Rectal smooth muscle tissue (tissue), 1 donor: ENCODE results near the gene PARP4.
"Not testable (repeated sequence)": the region's sequence is repeated elsewhere in the genome, so short reads cannot be mapped to it uniquely, and the experiment has no call there.

Experiments used
- H3K27ac ChIP-seq: one replicate; pipeline ENCODE4 v1.7.0; 2013; ENCODE audit warnings: low read depth, low read length, inconsistent platforms
- H3K27me3 ChIP-seq: one replicate; pipeline ENCODE4 v1.7.0; 2013; ENCODE audit warnings: low read length; ENCODE audit not compliant: control insufficient read depth, insufficient read depth
- H3K36me3 ChIP-seq: one replicate; pipeline ENCODE4 v1.7.0; 2013; ENCODE audit warnings: low read length; ENCODE audit not compliant: control insufficient read depth, insufficient read depth
- H3K4me1 ChIP-seq: one replicate; pipeline ENCODE4 v1.7.0; 2013; ENCODE audit warnings: low read length; ENCODE audit not compliant: control insufficient read depth, insufficient read depth
- H3K4me3 ChIP-seq: one replicate; pipeline ENCODE4 v1.7.0; 2013; ENCODE audit warnings: low read length
- H3K9ac ChIP-seq: one replicate; pipeline ENCODE4 v1.7.0; 2013; ENCODE audit warnings: low read length

The PARP4 gene

DNA sequence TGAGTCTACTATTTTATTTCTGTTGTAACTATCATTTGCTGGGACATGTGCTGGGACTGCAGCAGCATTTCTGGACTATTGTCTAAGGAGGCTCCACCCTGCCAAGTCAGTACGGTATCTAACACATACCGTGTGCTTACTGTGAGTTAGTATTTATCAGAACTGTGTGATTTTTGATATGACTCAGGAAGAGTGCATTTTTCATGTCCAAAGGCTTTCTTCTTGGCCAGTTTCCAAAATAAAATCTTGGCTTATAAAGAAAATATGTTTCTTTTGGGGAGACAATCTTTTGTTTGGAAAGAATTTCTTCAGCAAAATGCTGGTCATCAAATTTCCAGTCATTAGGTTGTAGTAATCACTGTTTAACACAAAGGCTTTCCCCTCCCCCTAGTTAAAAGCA, 11.6 kb downstream of the PARP4 start:
- peaks cover 12% of the 10 kb centered on the region for H3K36me3 ChIP-seq

DNA sequence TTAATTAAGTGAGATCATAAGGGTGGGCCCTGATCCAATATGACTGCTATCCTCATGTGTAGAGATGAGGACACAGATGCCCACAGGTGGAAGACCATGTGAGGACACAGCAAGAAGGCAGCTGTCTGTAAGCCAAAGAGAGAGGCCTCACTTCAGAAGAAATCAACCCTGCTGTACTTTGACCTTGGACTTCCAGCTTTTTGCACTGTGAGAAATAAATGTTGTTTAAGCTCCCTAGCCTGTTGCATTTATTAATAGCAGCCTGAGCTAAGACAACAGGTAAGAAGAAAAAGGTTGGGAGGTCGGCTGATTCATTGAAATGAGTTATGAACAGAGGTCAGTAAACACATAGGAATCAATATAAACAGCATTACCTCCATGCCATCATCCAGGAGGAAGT, 14.8 kb downstream of the PARP4 start:
- H3K4me1 ChIP-seq: no peaks in the 10 kb centered on the region
- no peaks in the 10 kb centered on the region for H3K27me3 ChIP-seq
- H3K36me3 ChIP-seq: peaks cover 31% of the 10 kb centered on the region
- H3K4me3 ChIP-seq: no peak overlapping the region
- H3K27ac ChIP-seq: no peak overlapping the region
- H3K9ac ChIP-seq: no peak overlapping the region

More for the DNA sequence above, 11.6 kb downstream of the PARP4 start:
- Histone ChIP-seq H3K9ac (no peak overlapping the region), H3K4me3 (no peak overlapping the region), H3K27ac (no peak overlapping the region), H3K27me3 (no peaks in the 10 kb centered on the region), H3K4me1 (no peaks in the 10 kb centered on the region)

DNA sequence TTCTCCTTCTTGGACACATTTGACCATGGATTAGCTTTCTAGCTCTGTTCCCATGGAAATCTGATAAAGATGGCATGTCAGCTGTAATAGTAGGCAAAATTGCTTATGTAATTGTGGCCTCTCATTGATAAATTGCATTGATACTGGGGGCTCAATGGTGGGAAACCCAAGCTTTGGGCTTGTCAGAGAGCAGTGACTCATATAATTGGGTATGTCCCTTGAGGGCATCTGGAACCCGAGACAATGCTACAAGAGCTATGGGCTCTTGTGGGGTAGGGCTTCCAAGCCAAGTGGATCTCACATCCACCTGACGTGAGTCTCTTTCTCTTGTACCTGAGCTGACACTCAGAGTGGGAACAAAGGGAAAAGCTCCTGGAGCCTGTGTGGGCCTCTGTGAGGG, 16.3 kb downstream of the PARP4 start:
- not testable (repeated sequence) for H3K9ac ChIP-seq, H3K4me3 ChIP-seq, H3K4me1 ChIP-seq, H3K27me3 ChIP-seq, H3K27ac ChIP-seq
- H3K36me3 ChIP-seq: peaks cover 31% of the 10 kb centered on the region

DNA sequence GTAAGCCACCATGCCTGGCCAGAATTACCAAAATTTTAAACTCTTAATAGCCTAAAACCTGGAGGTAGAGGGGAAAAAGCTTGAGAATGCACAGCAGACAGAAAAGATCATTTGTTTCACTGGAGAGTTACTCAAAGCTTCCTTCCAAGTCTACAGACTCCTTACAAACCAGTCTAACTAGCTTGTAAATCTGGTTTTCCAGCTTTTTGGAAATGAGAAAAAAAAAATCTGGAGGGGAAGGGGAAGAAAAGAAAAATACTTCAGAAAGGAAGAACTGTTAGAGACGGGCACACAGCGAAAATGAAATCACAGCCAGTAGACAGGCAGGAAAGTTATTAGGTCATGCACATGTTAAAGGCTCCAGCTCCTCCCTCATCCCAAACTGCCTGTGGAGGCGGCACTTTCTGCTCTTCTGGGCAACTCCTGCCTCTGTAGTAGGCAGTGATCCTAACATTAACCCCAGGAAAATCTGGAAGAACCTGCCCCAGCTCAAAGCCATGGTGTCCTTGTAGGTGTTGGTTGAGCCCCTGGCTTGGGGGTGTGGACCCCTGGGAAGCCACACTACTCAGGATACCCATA, 17.3 kb downstream of the PARP4 start:
- Histone ChIP-seq H3K27me3 (no peaks in the 10 kb centered on the region), H3K9ac (no peak overlapping the region), H3K4me1 (no peaks in the 10 kb centered on the region), H3K4me3 (no peak overlapping the region), H3K36me3 (peaks cover 35% of the 10 kb centered on the region), H3K27ac (no peak overlapping the region)

- Histone ChIP-seq H3K4me3 (no peak overlapping the region), H3K9ac (no peak overlapping the region), H3K36me3 (peaks cover 41% of the 10 kb centered on the region), H3K27ac (no peak overlapping the region), H3K27me3 (no peaks in the 10 kb centered on the region), H3K4me1 (no peaks in the 10 kb centered on the region)
These were observed 19.2 kb downstream of the PARP4 start for GRCh38 chr13:24493356-24493755.

DNA sequence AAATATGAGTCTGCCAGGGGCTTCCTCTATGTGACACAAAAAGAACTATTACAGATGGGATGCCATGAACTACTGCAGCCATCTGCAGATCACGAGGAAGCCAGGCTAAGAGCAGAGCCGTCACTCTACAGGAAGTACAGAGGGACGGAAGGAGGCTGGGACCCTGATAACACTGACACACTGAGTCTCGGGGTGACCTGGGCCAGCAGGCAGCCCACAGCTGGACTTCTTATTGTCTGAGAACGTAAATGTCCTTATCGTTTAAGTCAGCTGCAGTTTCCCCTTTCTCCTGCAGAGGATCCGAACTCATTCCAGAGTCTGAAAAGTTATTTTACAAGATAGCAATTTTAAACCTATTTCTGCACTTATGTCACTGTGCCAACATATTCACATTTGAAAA, 20.7 kb downstream of the PARP4 start:
- Histone ChIP-seq H3K27ac (no peak overlapping the region), H3K27me3 (no peaks in the 10 kb centered on the region), H3K4me1 (no peaks in the 10 kb centered on the region), H3K9ac (no peak overlapping the region), H3K36me3 (peaks cover 32% of the 10 kb centered on the region), H3K4me3 (no peak overlapping the region)

DNA sequence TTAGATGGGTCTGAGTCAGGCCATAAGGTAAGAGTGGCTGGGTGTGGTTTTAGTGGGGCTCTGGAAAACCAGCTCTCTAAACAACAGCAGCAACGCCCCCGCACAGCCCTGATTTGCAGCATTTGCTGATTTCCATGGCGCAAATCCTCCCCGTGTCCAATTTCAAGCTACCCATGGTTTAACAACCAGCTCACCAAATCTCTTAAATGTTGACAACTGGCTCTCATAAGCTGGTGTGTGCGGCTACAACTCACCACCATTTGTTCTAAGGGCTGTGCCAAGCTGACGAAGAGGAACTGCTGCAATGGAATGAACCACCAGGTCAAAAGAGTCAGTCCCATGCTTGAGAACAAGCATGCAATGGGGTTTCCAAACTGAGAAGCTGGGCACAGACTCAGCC, 22.9 kb downstream of the PARP4 start:
- no peak overlapping the region for H3K4me3 ChIP-seq
- H3K36me3 ChIP-seq: peaks cover 24% of the 10 kb centered on the region
- H3K9ac ChIP-seq: no peak overlapping the region
- no peaks in the 10 kb centered on the region for H3K4me1 ChIP-seq
- no peak overlapping the region for H3K27ac ChIP-seq
- H3K27me3 ChIP-seq: no peaks in the 10 kb centered on the region

- not testable (repeated sequence) for H3K4me1 ChIP-seq, H3K4me3 ChIP-seq, H3K27me3 ChIP-seq, H3K27ac ChIP-seq, H3K9ac ChIP-seq
- H3K36me3 ChIP-seq: peaks cover 19% of the 10 kb centered on the region
These were observed 24.5 kb downstream of the PARP4 start for GRCh38 chr13:24488092-24488491.

- H3K9ac ChIP-seq, H3K4me3 ChIP-seq, H3K4me1 ChIP-seq, H3K27ac ChIP-seq, H3K27me3 ChIP-seq: not testable (repeated sequence)
- peaks cover 21% of the 10 kb centered on the region for H3K36me3 ChIP-seq
These were observed 26.4 kb downstream of the PARP4 start for GRCh38 chr13:24486017-24486657.

DNA sequence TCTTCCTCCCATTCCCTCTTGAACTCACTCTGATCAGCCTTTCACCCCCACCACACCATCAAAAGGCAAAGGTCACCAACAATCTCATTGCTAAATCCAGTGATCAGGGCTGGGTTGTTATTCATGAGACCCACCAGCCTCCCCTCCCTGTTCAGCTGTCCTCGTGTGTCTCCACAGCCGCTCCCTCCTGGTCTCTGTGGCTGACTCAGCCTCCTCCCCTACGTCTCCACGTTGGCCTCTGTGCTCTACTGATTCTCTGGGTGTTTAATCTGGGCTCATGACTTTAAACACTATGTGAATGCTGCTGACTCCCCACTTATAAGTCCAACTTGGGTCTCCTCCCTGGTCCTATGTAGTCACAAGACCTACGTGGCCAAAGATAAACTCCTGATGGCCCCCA, 38.9 kb downstream of the PARP4 start:
- peaks cover 24% of the 10 kb centered on the region for H3K36me3 ChIP-seq

DNA sequence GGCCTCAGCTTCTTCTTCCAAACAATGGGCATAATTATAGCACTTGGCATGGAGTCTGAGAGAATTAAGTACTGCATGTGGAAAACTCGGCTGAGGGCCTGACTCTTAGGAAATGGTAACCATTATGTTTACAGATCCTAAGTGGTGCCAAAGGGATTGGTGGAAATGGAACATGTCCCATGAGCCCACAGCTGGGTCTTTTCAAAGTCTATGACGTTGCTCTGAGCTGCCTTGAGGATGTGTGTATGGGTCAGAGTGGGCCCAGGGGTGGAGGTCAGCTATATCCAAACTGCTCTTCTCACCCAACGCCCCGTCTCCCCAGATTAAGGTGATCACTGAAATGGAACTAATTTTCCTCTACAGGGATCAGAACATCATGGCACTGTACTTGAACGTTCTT, 40.4 kb downstream of the PARP4 start:
- not testable (repeated sequence) for H3K27me3 ChIP-seq, H3K4me3 ChIP-seq, H3K27ac ChIP-seq, H3K4me1 ChIP-seq, H3K9ac ChIP-seq
- H3K36me3 ChIP-seq: peaks cover 27% of the 10 kb centered on the region

More for the DNA sequence above, 38.9 kb downstream of the PARP4 start:
- Histone ChIP-seq H3K9ac (no peak overlapping the region), H3K27me3 (no peaks in the 10 kb centered on the region), H3K4me1 (no peaks in the 10 kb centered on the region), H3K4me3 (no peak overlapping the region), H3K27ac (no peak overlapping the region)

DNA sequence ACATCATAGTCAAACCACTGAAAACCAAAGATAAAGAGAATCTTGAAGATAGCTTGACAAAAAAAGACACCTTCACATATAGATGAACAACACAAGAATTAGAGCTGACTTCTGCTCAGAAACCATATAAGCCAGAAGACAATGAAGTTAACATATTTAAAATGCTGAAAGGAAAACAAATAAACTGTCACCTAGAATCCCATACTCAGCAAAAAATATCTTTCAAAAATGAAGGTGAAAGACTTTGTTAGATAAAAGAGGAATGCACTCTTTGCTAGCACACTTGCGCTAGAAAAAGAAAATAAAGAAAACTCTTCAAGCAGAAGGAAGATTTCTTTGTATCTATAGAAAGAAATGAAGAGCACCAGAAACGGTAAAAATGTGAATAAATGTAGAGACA, 49.5 kb downstream of the PARP4 start:
- Histone ChIP-seq H3K4me3 (no peak overlapping the region), H3K27ac (no peak overlapping the region), H3K9ac (no peak overlapping the region), H3K27me3 (no peaks in the 10 kb centered on the region), H3K36me3 (peaks cover 3% of the 10 kb centered on the region), H3K4me1 (no peaks in the 10 kb centered on the region)

- H3K4me1 ChIP-seq: no peaks in the 10 kb centered on the region
- no peak overlapping the region for H3K4me3 ChIP-seq
- peaks cover 10% of the 10 kb centered on the region for H3K36me3 ChIP-seq
- no peak overlapping the region for H3K27ac ChIP-seq
- H3K27me3 ChIP-seq: no peaks in the 10 kb centered on the region
- no peak overlapping the region for H3K9ac ChIP-seq
These were observed 52.3 kb downstream of the PARP4 start for GRCh38 chr13:24460256-24460655.
